IMR-90 (cell line): Measurements from ENCODE around the gene ACOT12. TPM values are rescaled to one million over a fixed set of nuclear protein-coding genes. Genes with fewer than 3 reads are reported as not detected.

Experiments
- ATAC-seq: fragments of 200-7000 bp; cut with Tn5 transposase; 2 replicates; pipeline ENCODE4 v1.9.1; 2020; ENCODE audit warnings: low read depth, mild to moderate bottlenecking, moderate library complexity
- BruUV-seq: library from RNA; stranded (reverse); fragments of 400-500 nt; replicated peaks from 2 replicates; lab custom pipeline; 2021; lab: Mats Ljungman, UMichigan
- CTCF ChIA-PET: fragments of 300-600 bp; formaldehyde crosslinking; extraction: SDS; loops from one replicate; lab custom pipeline; 2021; ENCODE audit warnings: antibody characterized with exemption; lab: Yijun Ruan, JAX
- POLR2A ChIA-PET: fragments of 300-600 bp; sonication (Branson Sonifier 250); formaldehyde crosslinking; loops from one replicate; lab custom pipeline; 2022; ENCODE audit warnings: antibody characterized with exemption; ENCODE audit not compliant: unreplicated experiment; lab: Charles Lee
- DNase-seq: peaks from one replicate; pipeline ENCODE4 v3.0.0; 2013
- H2AFZ ChIP-seq: replicated peaks from 2 replicates; pipeline ENCODE3; 2013; ENCODE audit warnings: low read length, mild to moderate bottlenecking; ENCODE audit not compliant: poor library complexity
- H2AK5ac ChIP-seq: 2 replicates; pipeline ENCODE4 v1.6.1; 2013; ENCODE audit warnings: low read depth, low read length, inconsistent platforms
- H2AK9ac ChIP-seq: replicated peaks from 2 replicates; pipeline ENCODE3; 2013; ENCODE audit warnings: mild to moderate bottlenecking, low read depth, low read length, moderate library complexity; ENCODE audit not compliant: poor library complexity
- H2BK120ac ChIP-seq: 2 replicates; pipeline ENCODE4 v1.6.1; 2013; ENCODE audit warnings: low read depth, low read length, inconsistent platforms
- H2BK15ac ChIP-seq: 3 replicates; pipeline ENCODE4 v1.6.1; 2013; ENCODE audit warnings: low read depth, low read length, inconsistent platforms
- H2BK20ac ChIP-seq: 2 replicates; pipeline ENCODE4 v1.6.1; 2013; ENCODE audit warnings: low read depth, mild to moderate bottlenecking, inconsistent platforms, low read length, moderate library complexity
- H2BK5ac ChIP-seq: 2 replicates; pipeline ENCODE4 v1.6.1; 2013; ENCODE audit warnings: mild to moderate bottlenecking, low read depth, low read length, inconsistent platforms; ENCODE audit not compliant: poor library complexity, severe bottlenecking
- H3K14ac ChIP-seq: replicated peaks from 2 replicates; pipeline ENCODE4 v1.6.1; 2013; ENCODE audit warnings: low read depth, low read length, inconsistent platforms
- H3K18ac ChIP-seq: 2 replicates; pipeline ENCODE4 v1.6.1; 2013; ENCODE audit warnings: low read depth, low read length, control low read depth
- H3K23ac ChIP-seq: 2 replicates; pipeline ENCODE4 v1.6.1; 2013; ENCODE audit warnings: low read depth, low read length, inconsistent platforms
- H3K27ac ChIP-seq: 2 replicates; pipeline ENCODE4 v1.5.1; 2013; ENCODE audit warnings: mild to moderate bottlenecking, control low read depth, low read length; ENCODE audit not compliant: insufficient read depth
- H3K27me3 ChIP-seq: 2 replicates; pipeline ENCODE4 v1.6.1; 2013; ENCODE audit warnings: low read length; ENCODE audit not compliant: control insufficient read depth, insufficient read depth
- H3K36me3 ChIP-seq: 2 replicates; pipeline ENCODE4 v1.6.1; 2013; ENCODE audit warnings: low read length, mixed read lengths; ENCODE audit not compliant: control insufficient read depth, insufficient read depth
- H3K4ac ChIP-seq: 2 replicates; pipeline ENCODE4 v1.6.1; 2013; ENCODE audit warnings: low read depth, low read length, inconsistent platforms
- H3K4me1 ChIP-seq: 2 replicates; pipeline ENCODE4 v1.6.1; 2013; ENCODE audit warnings: low read length, mixed read lengths; ENCODE audit not compliant: control insufficient read depth, insufficient read depth
- H3K4me2 ChIP-seq: 2 replicates; pipeline ENCODE4 v1.6.1; 2013; ENCODE audit warnings: low read depth, mild to moderate bottlenecking, control low read depth, low read length, moderate library complexity
- H3K4me3 ChIP-seq: 2 replicates; pipeline ENCODE4 v1.5.1; 2013; ENCODE audit warnings: low read depth, mild to moderate bottlenecking, control low read depth, low read length, moderate library complexity; ENCODE audit not compliant: insufficient read depth
- H3K56ac ChIP-seq: 2 replicates; pipeline ENCODE4 v1.6.1; 2013; ENCODE audit warnings: low read length, inconsistent platforms; ENCODE audit not compliant: insufficient read depth; ENCODE audit errors: extremely low read depth
- H3K79me1 ChIP-seq, 2 experiments: 2 replicates each; pipeline ENCODE4 v1.6.1; 2013; ENCODE audit warnings: low read length in 2 of 2, inconsistent platforms in 1 of 2, low read depth in 1 of 2
- H3K9ac ChIP-seq: 2 replicates; pipeline ENCODE4 v1.6.1; 2013; ENCODE audit warnings: low read depth, low read length, control low read depth
- H3K9me1 ChIP-seq: 2 replicates; pipeline ENCODE4 v1.6.1; 2013; ENCODE audit warnings: low read length, inconsistent platforms; ENCODE audit not compliant: insufficient read depth
- H3K9me3 ChIP-seq: 2 replicates; pipeline ENCODE4 v1.6.1; 2013; ENCODE audit warnings: low read length; ENCODE audit not compliant: control insufficient read depth, insufficient read depth
- H4K20me1 ChIP-seq: 2 replicates; pipeline ENCODE4 v1.6.1; 2013; ENCODE audit warnings: low read length, inconsistent platforms; ENCODE audit not compliant: insufficient read depth
- H4K5ac ChIP-seq: 2 replicates; pipeline ENCODE4 v1.6.1; 2013; ENCODE audit warnings: mild to moderate bottlenecking, low read depth, low read length, control low read depth
- H4K8ac ChIP-seq, 2 experiments: 2 replicates each; pipeline ENCODE4 v1.6.1; 2013; ENCODE audit warnings: low read depth in 2 of 2, low read length in 2 of 2, control low read depth in 1 of 2, inconsistent platforms in 1 of 2
- H4K91ac ChIP-seq: 2 replicates; pipeline ENCODE4 v1.6.1; 2013; ENCODE audit warnings: low read depth, low read length, inconsistent platforms; ENCODE audit not compliant: insufficient read depth
- BHLHE40 ChIP-seq: fragments of 150-350 bp; IDR thresholded peaks from 2 replicates; pipeline ENCODE4 v1.6.1; 2016; ENCODE audit warnings: mild to moderate bottlenecking, low read depth, low read length
- CEBPB ChIP-seq: IDR thresholded peaks from 2 replicates; pipeline ENCODE4 v1.6.1; 2012; ENCODE audit warnings: low read depth, low read length, improper control_type of control experiment
- CTCF ChIP-seq: conservative IDR thresholded peaks from 2 replicates; pipeline ENCODE4 v1.5.1; 2012; ENCODE audit warnings: mild to moderate bottlenecking, low read depth, low read length, improper control_type of control experiment
- MAFK ChIP-seq: IDR thresholded peaks from 2 replicates; pipeline ENCODE4 v1.6.1; 2012; ENCODE audit warnings: low read depth, low read length, improper control_type of control experiment
- MAZ ChIP-seq: IDR thresholded peaks from 2 replicates; pipeline ENCODE4 v1.6.1; 2012; ENCODE audit warnings: low read depth, mild to moderate bottlenecking, low read length, improper control_type of control experiment, moderate library complexity, borderline replicate concordance
- MXI1 ChIP-seq: IDR thresholded peaks from 2 replicates; pipeline ENCODE4 v1.6.1; 2012; ENCODE audit warnings: low read depth, mild to moderate bottlenecking, low read length, moderate library complexity, borderline replicate concordance
- NFE2L2 ChIP-seq: fragments of 150-350 bp; IDR thresholded peaks from 2 replicates; pipeline ENCODE4 v1.6.1; 2016; ENCODE audit warnings: low read depth, mild to moderate bottlenecking, low read length
- POLR2A ChIP-seq: IDR thresholded peaks from 2 replicates; pipeline ENCODE4 v1.6.1; 2012; ENCODE audit warnings: mild to moderate bottlenecking, low read depth, low read length
- RAD21 ChIP-seq: IDR thresholded peaks from 2 replicates; pipeline ENCODE4 v1.6.1; 2012; ENCODE audit warnings: low read length, improper control_type of control experiment
- WGBS, 2 experiments: methylation state at CpG; one replicate each; pipeline versions ENCODE4 v1.1.5 to v1.1.7; 2013; ENCODE audit warnings: missing lambda C conversion rate in 2 of 2; ENCODE audit not compliant: insufficient read length in 1 of 2; ENCODE audit errors: extremely low coverage in 2 of 2; 5-methylcytosine and 5-hydroxymethylcytosine counted together
- dilution Hi-C: fragments of 300-500 bp; cut with HindIII; formaldehyde crosslinking; loops from one replicate; pipeline ENCODE4 v1.14.3; 2018; ENCODE audit warnings: low sequenced_read_pairs; ENCODE audit not compliant: unreplicated experiment
- in situ Hi-C: fragments of 300-500 bp; cut with MboI; formaldehyde crosslinking; loops from 3 replicates; pipeline ENCODE4 v1.14.3; 2019; ENCODE audit warnings: low sequenced_read_pairs, inconsistent platforms, mixed read lengths
- intact Hi-C: fragments of 100-400 bp; cut with micrococcal nuclease; formaldehyde crosslinking; loops from 2 replicates; pipeline ENCODE4 v1.10.0; 2022
- polyA plus RNA-seq, 3 experiments: library from polyadenylated mRNA; depleted of rRNA; stranded (reverse); fragments of >200 nt; gene quantifications; 2 replicates each; pipeline ENCODE4 v1.2.3, GENCODE V29; 2012; ENCODE audit warnings: low replicate concordance in 1 of 3
- total RNA-seq: library from RNA; depleted of rRNA; stranded (reverse); fragments of >200 nt; gene quantifications from 2 replicates; pipeline ENCODE4 v1.2.3, GENCODE V29; 2012
- TF ChIP-seq, protein P1 (sequence below): fragments of 150-350 bp; IDR thresholded peaks from 2 replicates; pipeline ENCODE4 v1.6.1; 2016; ENCODE audit warnings: low read depth, mild to moderate bottlenecking, low read length, moderate library complexity, borderline replicate concordance
- TF ChIP-seq, protein P2 (sequence below): fragments of 150-350 bp; IDR thresholded peaks from 2 replicates; pipeline ENCODE4 v1.6.1; 2017; ENCODE audit warnings: mild to moderate bottlenecking, antibody characterized with exemption, low read length, low read depth

The ACOT12 gene
- total and polyA plus RNA-seq, 2 of the 4 experiments (the other 2 are of a cell fraction): not detected

DNA sequence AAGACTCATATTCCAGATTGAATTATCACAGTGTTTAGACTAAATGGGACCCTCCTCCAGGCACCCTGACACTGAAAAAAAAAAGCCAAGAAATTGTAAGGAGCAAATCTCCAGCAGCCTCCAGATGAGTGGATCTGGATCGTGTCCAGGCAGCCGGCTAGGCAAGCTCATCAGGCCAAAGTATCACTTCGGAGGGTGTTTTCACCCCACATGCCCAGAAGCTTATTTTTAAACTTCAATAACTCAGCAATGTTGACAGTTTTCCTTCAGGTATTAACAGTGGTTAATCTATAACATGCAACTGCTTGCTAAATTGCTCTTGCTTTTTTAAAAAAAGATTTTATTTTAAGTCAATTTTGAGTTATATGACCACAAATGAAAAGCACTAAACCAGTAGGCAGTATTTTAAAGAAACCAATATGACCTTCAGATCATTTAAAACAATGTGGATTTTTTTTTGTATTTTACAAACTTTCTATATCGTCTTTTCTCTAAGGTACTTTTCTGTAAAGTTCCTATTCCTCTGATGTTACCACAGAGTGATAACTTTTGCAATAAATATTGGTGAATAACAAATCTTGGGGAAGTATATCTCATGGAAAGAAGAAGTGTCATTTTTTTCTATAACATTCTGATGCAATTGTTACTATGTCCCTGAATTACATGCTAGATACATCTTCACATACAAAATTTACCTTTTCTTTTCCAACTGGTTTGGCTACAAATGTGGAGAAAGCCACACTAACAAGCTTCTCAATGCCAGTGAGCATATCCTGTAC is 30.7 kb downstream of the ACOT12 start:
- Histone ChIP-seq H2BK5ac (no peak overlapping the region), H2AFZ (no peak overlapping the region), H2BK15ac (no peak overlapping the region), H3K14ac (no peak overlapping the region), H3K36me3 (no peaks in the 10 kb centered on the region), H3K27me3 (no peaks in the 10 kb centered on the region), H2AK5ac (no peak overlapping the region), H2BK120ac (no peak overlapping the region), H3K4me3 (no peak overlapping the region), H3K9ac (no peak overlapping the region), H4K20me1 (no peaks in the 10 kb centered on the region), H3K4me2 (no peak overlapping the region), H3K79me1 (no peaks in the 10 kb centered on the region), H3K18ac (no peak overlapping the region), H3K27ac (no peak overlapping the region), H3K23ac (no peak overlapping the region), H3K9me1 (no peaks in the 10 kb centered on the region), H4K91ac (no peak overlapping the region), H2AK9ac (no peak overlapping the region), H3K4ac (no peak overlapping the region), H4K5ac (no peak overlapping the region), H3K9me3 (no peaks in the 10 kb centered on the region), H3K4me1 (no peaks in the 10 kb centered on the region), H3K56ac (no peak overlapping the region), H4K8ac (no peak overlapping the region), H2BK20ac (no peak overlapping the region)
- no TSS peak for BruUV-seq
- in situ Hi-C loops (no loop called here), dilution Hi-C loops (no loop called here), intact Hi-C loops (no loop called here)
- DNase-seq (no peak), ATAC-seq (no peak)
- ChIA-PET CTCF (interaction anchor here (1.6 kb wide), 1 partner anchor 21 kb away, joined by 5 read pairs; no protein-coding TSS in a partner anchor), POLR2A (no interaction called here)
- no CpG with 5 or more reads among the region's 4 CpGs for WGBS, 2 experiments
- TF ChIP-seq RAD21 (no peak), NFE2L2 (no peak), MXI1 (no peak), POLR2A (no peak), CTCF (no peak), MAFK (no peak), BHLHE40 (no peak), CEBPB (no peak), MAZ (no peak)
- TF ChIP-seq, protein P1, sequence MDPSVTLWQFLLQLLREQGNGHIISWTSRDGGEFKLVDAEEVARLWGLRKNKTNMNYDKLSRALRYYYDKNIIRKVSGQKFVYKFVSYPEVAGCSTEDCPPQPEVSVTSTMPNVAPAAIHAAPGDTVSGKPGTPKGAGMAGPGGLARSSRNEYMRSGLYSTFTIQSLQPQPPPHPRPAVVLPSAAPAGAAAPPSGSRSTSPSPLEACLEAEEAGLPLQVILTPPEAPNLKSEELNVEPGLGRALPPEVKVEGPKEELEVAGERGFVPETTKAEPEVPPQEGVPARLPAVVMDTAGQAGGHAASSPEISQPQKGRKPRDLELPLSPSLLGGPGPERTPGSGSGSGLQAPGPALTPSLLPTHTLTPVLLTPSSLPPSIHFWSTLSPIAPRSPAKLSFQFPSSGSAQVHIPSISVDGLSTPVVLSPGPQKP: no peak
- TF ChIP-seq, protein P2, sequence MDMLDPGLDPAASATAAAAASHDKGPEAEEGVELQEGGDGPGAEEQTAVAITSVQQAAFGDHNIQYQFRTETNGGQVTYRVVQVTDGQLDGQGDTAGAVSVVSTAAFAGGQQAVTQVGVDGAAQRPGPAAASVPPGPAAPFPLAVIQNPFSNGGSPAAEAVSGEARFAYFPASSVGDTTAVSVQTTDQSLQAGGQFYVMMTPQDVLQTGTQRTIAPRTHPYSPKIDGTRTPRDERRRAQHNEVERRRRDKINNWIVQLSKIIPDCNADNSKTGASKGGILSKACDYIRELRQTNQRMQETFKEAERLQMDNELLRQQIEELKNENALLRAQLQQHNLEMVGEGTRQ: no peak
